ENCODE data around the gene ZNF783. TPM values are rescaled to one million over a fixed set of nuclear protein-coding genes. Genes with fewer than 3 reads are reported as not detected.

The ZNF783 gene
- total RNA-seq = 10.1 and 12.6 TPM in 2 replicates

GRCh38 chr7:149261829-149262617 lies at the start of gene ZNF783:
Gene ZNF783, plus strand, starts transcription at chr7:149262196. Its CDS starts 138 bp downstream, at chr7:149262334.

GRCh38 chr7:149239345-149240143 lies 22.5 kb upstream of the ZNF783 start, which contains the start of gene ZNF212:
Gene ZNF212, plus strand, starts transcription at chr7:149239651. Its CDS starts 128 bp downstream, at chr7:149239779.

Small RNA genes within 50 kb of the gene (small RNA-seq; reads per million reads assigned to genes)
- 0.26 reads per million for gene AC004941.2 (ENCODE audit: low replicate concordance)

Other genes starting within 250 kb of the ZNF783 start
- 338 and 1,228 TPM in 2 replicates for gene PDIA4, start 233.7 kb upstream of the ZNF783 start, total RNA-seq
- 5.3 and 7.7 TPM in 2 replicates for gene ZNF786, start 171.5 kb upstream of the ZNF783 start, total RNA-seq
- gene ZNF425, start 135.9 kb upstream of the ZNF783 start, total RNA-seq = 1.6 and 3.9 TPM in 2 replicates
- gene ZNF398, start 114.7 kb upstream of the ZNF783 start, total RNA-seq = 9.4 and 23.9 TPM in 2 replicates
- gene ZNF282, start 66.7 kb upstream of the ZNF783 start, total RNA-seq = 23.0 and 28.8 TPM in 2 replicates
- gene ZNF212, start 22.5 kb upstream of the ZNF783 start, total RNA-seq = 7.3 and 7.7 TPM in 2 replicates
- 12.6 and 13.1 TPM in 2 replicates for gene ZNF777, start 198.9 kb downstream of the ZNF783 start, total RNA-seq
- gene ZNF746, start 235.6 kb downstream of the ZNF783 start, total RNA-seq = 21.9 and 33.6 TPM in 2 replicates